SK-N-SH (cell line): Measurements from ENCODE around the gene OR52K2.

Experiments
- CTCF ChIP-seq: fragments of 200-600 bp; sonication (generic); IDR thresholded peaks from 2 replicates; pipeline ENCODE4 v1.6.1; 2017; ENCODE audit warnings: antibody characterized with exemption, mild to moderate bottlenecking, moderate library complexity
- JUND ChIP-seq: IDR thresholded peaks from 2 replicates; pipeline ENCODE4 v1.4.0; 2012
- SIN3A ChIP-seq: IDR thresholded peaks from 2 replicates; pipeline ENCODE4 v1.6.1; 2012; ENCODE audit warnings: low read depth, mild to moderate bottlenecking, low read length, moderate library complexity, borderline replicate concordance
- SMC3 ChIP-seq: IDR thresholded peaks from 2 replicates; pipeline ENCODE4 v1.6.1; 2012; ENCODE audit warnings: low read depth, low read length, improper control_type of control experiment
- TAF1 ChIP-seq: IDR thresholded peaks from 2 replicates; pipeline ENCODE4 v1.6.1; 2012; ENCODE audit warnings: low read depth, mild to moderate bottlenecking, low read length, moderate library complexity, borderline replicate concordance
- YY1 ChIP-seq: IDR thresholded peaks from 2 replicates; pipeline ENCODE4 v1.4.0; 2012; ENCODE audit warnings: low read depth, mild to moderate bottlenecking

- TF ChIP-seq SMC3, result no peak
- no peak for TF ChIP-seq CTCF
- TF ChIP-seq SIN3A, result no peak
- no peak for TF ChIP-seq YY1
- TF ChIP-seq JUND, result no peak
- TF ChIP-seq TAF1, result no peak
These were observed 18.9 kb downstream of the OR52K2 start for GRCh38 chr11:4467811-4468606.
